Loucy (cell line): ENCODE results near the gene CDR2.

ENCODE experiments used
- H2AFZ ChIP-seq: fragments of 200-600 bp; sonication (generic); 2 replicates; pipeline ENCODE4 v1.6.0; 2016; ENCODE audit warnings: antibody characterized with exemption, mild to moderate bottlenecking, low read length, moderate library complexity
- H3F3A ChIP-seq: fragments of 200-600 bp; 2 replicates; pipeline ENCODE4 v1.6.0; 2016; ENCODE audit warnings: antibody characterized with exemption, low read depth, mild to moderate bottlenecking
- H3K27me3 ChIP-seq: fragments of 200-600 bp; sonication (generic); 2 replicates; pipeline ENCODE4 v1.6.1; 2014; ENCODE audit warnings: low read length, mild to moderate bottlenecking; ENCODE audit not compliant: insufficient read depth, poor library complexity, severe bottlenecking
- H3K36me3 ChIP-seq: fragments of 200-600 bp; sonication (generic); 2 replicates; pipeline ENCODE4 v1.6.1; 2016; ENCODE audit warnings: low read length; ENCODE audit not compliant: insufficient read depth
- H3K4me1 ChIP-seq: fragments of 200-600 bp; sonication (generic); 2 replicates; pipeline ENCODE4 v1.5.1; 2014; ENCODE audit warnings: low read length, mild to moderate bottlenecking; ENCODE audit not compliant: insufficient read depth, poor library complexity, severe bottlenecking
- H3K4me2 ChIP-seq: fragments of 200-600 bp; sonication (generic); 2 replicates; pipeline ENCODE4 v1.6.0; 2014; ENCODE audit warnings: antibody characterized with exemption, low read length, low read depth, mild to moderate bottlenecking; ENCODE audit not compliant: poor library complexity, severe bottlenecking
- H3K4me3 ChIP-seq: fragments of 200-600 bp; sonication (generic); 2 replicates; pipeline ENCODE4 v1.5.1; 2014; ENCODE audit warnings: low read length, mild to moderate bottlenecking, mixed read lengths; ENCODE audit not compliant: poor library complexity, severe bottlenecking
- H3K79me2 ChIP-seq: fragments of 200-600 bp; sonication (generic); 2 replicates; pipeline ENCODE4 v1.6.1; 2014; ENCODE audit warnings: low read length; ENCODE audit not compliant: insufficient read depth
- H3K9ac ChIP-seq: fragments of 200-600 bp; sonication (generic); 2 replicates; pipeline ENCODE4 v1.6.0; 2014; ENCODE audit warnings: mild to moderate bottlenecking, low read depth, low read length, moderate library complexity; ENCODE audit not compliant: poor library complexity, severe bottlenecking
- H3K9me2 ChIP-seq: fragments of 200-600 bp; sonication (generic); replicated peaks from 2 replicates; pipeline ENCODE4 v1.6.1; 2016; ENCODE audit warnings: low read depth, low read length, mixed read lengths
- H3K9me3 ChIP-seq: fragments of 200-600 bp; sonication (generic); 2 replicates; pipeline ENCODE4 v1.6.1; 2014; ENCODE audit warnings: mild to moderate bottlenecking, antibody characterized with exemption, low read length, low read depth; ENCODE audit not compliant: insufficient read depth
- H4K20me1 ChIP-seq: fragments of 200-600 bp; sonication (generic); 2 replicates; pipeline ENCODE4 v1.6.0; 2014; ENCODE audit warnings: antibody characterized with exemption, low read length, mild to moderate bottlenecking; ENCODE audit not compliant: insufficient read depth, poor library complexity, severe bottlenecking
- EZH2phosphoT487 ChIP-seq: fragments of 200-600 bp; IDR thresholded peaks from 2 replicates; pipeline ENCODE4 v1.6.1; 2018; ENCODE audit warnings: antibody characterized with exemption, mild to moderate bottlenecking, moderate library complexity, borderline replicate concordance
- TF ChIP-seq, protein P1 (sequence below): fragments of 200-600 bp; sonication (generic); conservative IDR thresholded peaks from 2 replicates; pipeline ENCODE4 v1.5.1; 2014; ENCODE audit warnings: mild to moderate bottlenecking, antibody characterized with exemption, low read length

Gene CDR2

GRCh38 chr16:22347100-22347820 lies 27.2 kb downstream of the CDR2 start:
- peaks cover 48% of the 10 kb centered on the region; the same call in 1 of the 2 replicates for H3K36me3 ChIP-seq
- H3K4me1 ChIP-seq, result no peaks in the 10 kb centered on the region
- H3K9ac ChIP-seq, result no peak overlapping the region
- H3F3A ChIP-seq, result no peaks in the 10 kb centered on the region
- H3K79me2 ChIP-seq, result no peaks in the 10 kb centered on the region
- no peaks in the 10 kb centered on the region for H4K20me1 ChIP-seq
- H3K27me3 ChIP-seq, result no peaks in the 10 kb centered on the region
- no peak overlapping the region for H3K4me3 ChIP-seq
- H3K4me2 ChIP-seq, result no peak overlapping the region
- no peaks in the 10 kb centered on the region for H3K9me3 ChIP-seq
- TF ChIP-seq, protein P1, sequence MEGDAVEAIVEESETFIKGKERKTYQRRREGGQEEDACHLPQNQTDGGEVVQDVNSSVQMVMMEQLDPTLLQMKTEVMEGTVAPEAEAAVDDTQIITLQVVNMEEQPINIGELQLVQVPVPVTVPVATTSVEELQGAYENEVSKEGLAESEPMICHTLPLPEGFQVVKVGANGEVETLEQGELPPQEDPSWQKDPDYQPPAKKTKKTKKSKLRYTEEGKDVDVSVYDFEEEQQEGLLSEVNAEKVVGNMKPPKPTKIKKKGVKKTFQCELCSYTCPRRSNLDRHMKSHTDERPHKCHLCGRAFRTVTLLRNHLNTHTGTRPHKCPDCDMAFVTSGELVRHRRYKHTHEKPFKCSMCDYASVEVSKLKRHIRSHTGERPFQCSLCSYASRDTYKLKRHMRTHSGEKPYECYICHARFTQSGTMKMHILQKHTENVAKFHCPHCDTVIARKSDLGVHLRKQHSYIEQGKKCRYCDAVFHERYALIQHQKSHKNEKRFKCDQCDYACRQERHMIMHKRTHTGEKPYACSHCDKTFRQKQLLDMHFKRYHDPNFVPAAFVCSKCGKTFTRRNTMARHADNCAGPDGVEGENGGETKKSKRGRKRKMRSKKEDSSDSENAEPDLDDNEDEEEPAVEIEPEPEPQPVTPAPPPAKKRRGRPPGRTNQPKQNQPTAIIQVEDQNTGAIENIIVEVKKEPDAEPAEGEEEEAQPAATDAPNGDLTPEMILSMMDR, result no peak
- TF ChIP-seq EZH2phosphoT487, result no peak
- no peaks in the 10 kb centered on the region for H3K9me2 ChIP-seq
- H2AFZ ChIP-seq, result no peak overlapping the region

DNA sequence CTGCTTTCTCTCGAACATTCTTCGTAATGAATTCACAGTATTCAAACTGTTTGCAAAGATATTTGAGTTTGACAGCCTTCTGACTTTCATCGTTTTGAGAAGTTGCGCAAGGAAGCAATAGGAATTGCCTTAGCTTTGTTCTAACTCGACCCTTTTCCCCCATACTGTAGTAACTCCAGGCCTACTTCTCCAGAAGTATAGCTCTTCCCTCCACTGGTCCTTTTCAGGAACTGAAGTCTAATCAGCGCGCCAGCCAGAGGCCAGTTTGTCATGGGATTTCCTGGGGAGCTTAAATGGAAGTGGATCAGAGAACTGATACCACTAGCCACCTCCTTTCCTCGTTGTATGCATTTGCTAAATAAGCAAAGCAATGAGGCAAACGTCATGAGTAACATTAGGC lies 27.9 kb downstream of the CDR2 start:
- H3K79me2 ChIP-seq, result no peaks in the 10 kb centered on the region

GRCh38 chr16:22342082-22342481 lies 32.3 kb downstream of the CDR2 start:
- Histone ChIP-seq H3K4me3 (no peak overlapping the region), H3K4me1 (no peaks in the 10 kb centered on the region), H4K20me1 (no peaks in the 10 kb centered on the region), H3K36me3 (peaks cover 17% of the 10 kb centered on the region; the same call in 1 of the 2 replicates), H3K9me3 (peaks cover 6% of the 10 kb centered on the region; the same call in 1 of the 2 replicates), H3K9ac (no peak overlapping the region), H3K4me2 (no peak overlapping the region), H3K27me3 (no peaks in the 10 kb centered on the region), H2AFZ (no peak overlapping the region), H3F3A (no peaks in the 10 kb centered on the region), H3K9me2 (no peaks in the 10 kb centered on the region), H3K79me2 (no peaks in the 10 kb centered on the region)
- TF ChIP-seq EZH2phosphoT487, result no peak
- TF ChIP-seq, protein P1, result no peak

More for the DNA sequence above, 27.9 kb downstream of the CDR2 start:
- H2AFZ ChIP-seq, result no peak overlapping the region
- no peaks in the 10 kb centered on the region for H3K9me3 ChIP-seq
- no peaks in the 10 kb centered on the region for H3K27me3 ChIP-seq
- no peak overlapping the region for H3K4me3 ChIP-seq
- H3K9me2 ChIP-seq, result no peaks in the 10 kb centered on the region
- H3K4me2 ChIP-seq, result no peak overlapping the region
- H3F3A ChIP-seq, result no peaks in the 10 kb centered on the region
- H4K20me1 ChIP-seq, result no peaks in the 10 kb centered on the region
- TF ChIP-seq EZH2phosphoT487, result no peak
- TF ChIP-seq, protein P1, result no peak
- H3K36me3 ChIP-seq, result peaks cover 45% of the 10 kb centered on the region; the same call in 1 of the 2 replicates
- no peaks in the 10 kb centered on the region for H3K4me1 ChIP-seq
- H3K9ac ChIP-seq, result no peak overlapping the region
